ENCODE data around the gene PPP6R3. TPM values are rescaled to one million over a fixed set of nuclear protein-coding genes. Genes with fewer than 3 reads are reported as not detected.
"Not testable (repeated sequence)": the region's sequence is repeated elsewhere in the genome, so short reads cannot be mapped to it uniquely, and the experiment has no call there.

Gene PPP6R3
- total and polyA plus RNA-seq, 2 of the 8 experiments (the other 6 are each of a cell fraction or from before 2014, with no cell fraction given): 44.6 to 150 TPM

GRCh38 chr11:68434159-68434558 lies 26.4 kb upstream of the PPP6R3 start:
- H3K79me1 ChIP-seq (ENCODE audit: low read depth, low read length); H2BK5ac ChIP-seq (ENCODE audit: low read depth, low read length); POLR2A ChIA-PET (ENCODE audit: partially characterized antibody); H3K9ac ChIP-seq (replicated peaks in 1 of 4; ENCODE audit: extremely low read depth in 1 of 4, low read depth in 3 of 4, low read length in 3 of 4); H2AK5ac ChIP-seq (ENCODE audit: low read depth, low read length); H4K91ac ChIP-seq (replicated peaks; ENCODE audit: insufficient read length, low read length); H2BK15ac ChIP-seq (ENCODE audit: low read length); H2BK12ac ChIP-seq (ENCODE audit: low read depth, low read length); H2BK120ac ChIP-seq (replicated peaks; ENCODE audit: low read depth, low read length); H3K4me3 ChIP-seq (ENCODE audit: extremely low read depth in 1 of 4, insufficient read depth in 2 of 4, low read depth in 3 of 4, low read length in 4 of 4); H3K14ac ChIP-seq (ENCODE audit: insufficient read length); H3K79me2 ChIP-seq (ENCODE audit: control insufficient read depth in 1 of 2, insufficient read depth in 2 of 2, low read length in 2 of 2); DNase-seq (ENCODE audit: low read depth in 1 of 2, low spot score in 2 of 2); H3K27ac ChIP-seq (ENCODE audit: low read depth, low read length); H3K4me1 ChIP-seq (replicated peaks in 1 of 4; ENCODE audit: control insufficient read depth in 3 of 4, insufficient read depth in 4 of 4, low read length in 3 of 4); H4K8ac ChIP-seq (ENCODE audit: extremely low read depth, insufficient read depth, low read length); H3K23me2 ChIP-seq (ENCODE audit: low read depth, low read length); H3K9me3 ChIP-seq (ENCODE audit: insufficient read depth in 2 of 2, low read depth in 1 of 2, low read length in 1 of 2); H3K56ac ChIP-seq (replicated peaks; ENCODE audit: insufficient read length, low read depth, low read length); H3K27me3 ChIP-seq (replicated peaks in 1 of 4; ENCODE audit: control insufficient read depth in 3 of 4, extremely low read depth in 1 of 4, insufficient read depth in 3 of 4, low read length in 3 of 4); H3K4ac ChIP-seq (replicated peaks; ENCODE audit: insufficient read length, low read depth, low read length); H4K20me1 ChIP-seq (replicated peaks in 1 of 2; ENCODE audit: control insufficient read depth in 1 of 2, insufficient read depth in 2 of 2, low read length in 2 of 2); H2BK20ac ChIP-seq (ENCODE audit: low read length); H3K23ac ChIP-seq (ENCODE audit: insufficient read length); H4K5ac ChIP-seq (ENCODE audit: insufficient read length, low read depth, low read length); H3K4me2 ChIP-seq (ENCODE audit: insufficient read depth in 1 of 2, low read depth in 2 of 2, low read length in 2 of 2); FAIRE-seq; H2AFZ ChIP-seq (ENCODE audit: low read length); H3K18ac ChIP-seq (ENCODE audit: extremely low read depth, low read length): not testable (repeated sequence)
- CTCF ChIA-PET (ENCODE audit: partially characterized antibody): interaction anchor here (0.8 to 2.1 kb wide), 2 partner anchors 12 to 51 kb away, joined by 4 read pairs; no protein-coding TSS in a partner anchor
- 89% methylated on average over 5 of the region's 5 CpGs; no CpG with 5 or more reads in 1 of the 2 experiments for WGBS, 2 experiments (ENCODE audit: extremely low coverage in 1 of 2, insufficient coverage in 1 of 2, insufficient read length in 1 of 2, insufficient replicate concordance in 2 of 2, low coverage in 1 of 2, low lambda C conversion rate in 2 of 2, missing lambda C conversion rate in 1 of 2)
- peaks cover 2 to 16% (median 11%) of the 10 kb centered on the region in 4 experiments; a peak in 7 of 8 replicates for H3K36me3 ChIP-seq (ENCODE audit: control insufficient read depth in 2 of 4, insufficient read depth in 4 of 4, low read length in 3 of 4)
